ENCODE results near the gene CASP3.
"Not testable (repeated sequence)": the region's sequence is repeated elsewhere in the genome, so short reads cannot be mapped to it uniquely, and the experiment has no call there.

The CASP3 gene

DNA sequence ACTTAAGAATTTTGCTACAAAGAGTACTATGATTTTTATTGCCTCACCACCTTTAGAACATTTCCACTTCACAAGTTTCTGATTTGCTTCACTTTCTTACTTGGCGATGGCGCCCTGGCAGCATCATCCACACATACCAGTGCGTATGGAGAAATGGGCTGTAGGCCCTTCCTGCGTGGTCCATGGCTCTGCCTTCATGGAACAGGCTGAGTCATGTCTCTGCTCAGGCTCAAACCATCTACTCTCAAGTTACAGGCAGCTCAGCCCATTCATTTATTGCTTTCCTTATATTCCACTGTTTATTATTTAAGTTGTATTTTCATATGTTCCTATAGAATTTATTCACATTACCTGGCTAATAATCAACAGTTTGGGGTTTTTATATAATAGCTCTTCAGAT lies 21.1 kb downstream of the CASP3 start:
- DNase-seq = no peak

- not testable (repeated sequence) for DNase-seq
Measured at GRCh38 chr4:184625783-184626596, 23.3 kb downstream of the CASP3 start.

DNA sequence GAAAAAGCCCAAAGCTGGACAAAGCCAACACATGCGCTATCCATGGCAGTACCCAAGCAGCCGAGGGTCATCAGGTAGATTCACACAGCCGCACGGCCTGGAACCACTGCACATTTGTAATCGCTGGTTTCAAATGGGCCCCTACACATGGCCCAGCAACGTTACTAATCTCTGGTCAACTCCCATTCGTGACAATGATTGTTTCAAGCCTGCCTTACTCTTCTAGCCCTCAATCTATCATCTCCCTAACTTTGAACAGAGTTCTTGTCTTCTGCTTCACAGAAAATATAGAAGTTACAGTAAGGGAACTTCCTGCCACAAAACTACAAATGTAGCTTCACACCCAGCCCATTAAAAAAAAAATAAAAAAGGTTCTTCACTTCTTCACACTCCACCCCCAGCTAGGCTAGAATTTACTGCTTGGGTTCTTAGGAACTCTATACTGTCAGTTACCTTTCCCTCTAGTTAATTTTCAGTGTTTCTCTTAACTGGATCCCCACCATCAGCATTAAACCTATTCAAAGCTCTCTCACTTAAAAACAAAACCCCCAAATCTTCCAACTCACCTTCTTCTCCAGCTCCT lies 24.2 kb downstream of the CASP3 start:
- DNase-seq = no peak

- not testable (repeated sequence) for DNase-seq
Measured at GRCh38 chr4:184624504-184624903, 24.7 kb downstream of the CASP3 start.

DNA sequence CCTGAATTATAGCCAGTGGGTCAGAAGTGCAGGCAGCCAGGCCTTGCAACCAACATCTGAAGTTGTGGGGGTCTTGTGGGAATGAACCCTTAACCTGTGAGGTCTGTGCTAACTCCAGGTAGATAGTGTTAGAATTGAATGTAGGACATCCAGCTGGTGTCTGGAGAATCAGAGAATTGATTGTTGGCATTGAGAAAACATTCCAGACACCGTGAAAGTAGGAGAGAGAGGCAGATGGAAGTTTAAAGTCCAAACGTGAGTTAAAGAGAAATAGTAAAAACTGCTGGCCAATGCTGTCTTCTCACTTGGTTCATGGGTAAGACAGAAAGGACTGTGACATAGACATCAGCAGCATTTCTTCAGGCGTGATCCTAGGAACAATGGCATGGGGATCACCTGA lies 27.7 kb downstream of the CASP3 start:
- no peak for DNase-seq

- no peak for DNase-seq
Measured at GRCh38 chr4:184620212-184620867, 28.9 kb downstream of the CASP3 start.

GRCh38 chr4:184617600-184618196 lies 31.5 kb downstream of the CASP3 start:
- no peak for DNase-seq

DNA sequence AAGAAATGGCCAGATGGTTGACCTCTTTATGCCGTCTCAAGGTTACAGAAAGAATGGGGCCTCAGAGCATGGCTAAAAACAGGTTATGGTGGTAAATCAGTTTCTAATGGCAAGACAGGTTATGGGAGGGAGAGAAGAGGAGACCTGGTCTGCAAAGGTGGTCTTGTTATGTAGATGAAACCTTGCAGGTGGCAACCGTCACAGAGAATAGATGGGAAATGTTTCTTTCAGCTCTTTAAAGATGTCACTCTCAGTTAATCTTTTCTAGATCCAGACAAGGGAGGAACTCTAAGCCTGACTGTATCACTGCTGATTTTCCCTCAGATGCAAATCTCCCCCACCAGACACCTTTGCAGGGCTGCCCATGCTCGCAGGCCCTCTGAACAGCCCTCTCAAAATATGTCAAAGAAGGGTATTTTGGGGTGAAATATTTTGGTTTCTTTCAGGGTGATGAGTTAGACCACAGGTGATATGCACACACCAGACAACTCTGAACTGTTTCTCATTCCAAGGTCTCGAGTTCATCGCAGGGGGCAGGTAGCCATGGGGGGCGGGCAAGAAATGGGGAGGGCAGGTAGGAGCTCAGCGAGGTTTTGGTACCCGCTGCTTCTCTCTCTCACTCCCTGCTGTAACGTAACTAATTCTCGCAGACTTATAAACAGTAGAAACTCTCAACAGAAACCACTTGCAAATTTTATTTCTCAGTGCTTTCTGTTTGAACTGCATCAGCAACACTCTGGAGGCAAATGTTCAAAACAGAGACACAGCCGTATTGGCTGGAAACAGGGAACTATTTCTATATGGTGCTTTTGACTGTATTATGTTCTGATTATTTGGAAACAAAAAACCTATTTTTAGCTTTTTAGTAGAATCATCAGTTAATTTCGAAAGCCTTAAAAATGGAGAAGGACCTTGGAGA lies 32.4 kb downstream of the CASP3 start:
- DNase-seq = no peak

DNA sequence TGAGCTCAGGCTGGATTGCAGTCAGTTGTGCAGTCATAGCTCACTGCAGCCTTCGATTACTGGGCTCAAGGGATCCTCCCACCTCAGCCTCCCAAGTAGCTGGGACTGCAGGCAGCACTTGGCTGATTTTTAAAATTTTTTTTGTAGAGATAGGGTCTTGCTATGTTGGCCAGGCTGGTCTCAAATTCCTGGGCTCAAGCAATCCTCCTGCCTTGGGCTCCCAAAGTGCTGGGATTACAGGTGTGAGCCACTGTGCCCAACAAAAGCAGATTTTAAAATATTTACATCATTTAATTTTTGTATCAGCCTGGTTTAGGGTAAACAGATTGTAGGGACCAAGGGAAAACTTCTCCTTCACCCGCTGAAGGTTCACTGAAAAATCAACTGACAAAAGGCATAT lies 33.1 kb downstream of the CASP3 start:
- not testable (repeated sequence) for DNase-seq

DNA sequence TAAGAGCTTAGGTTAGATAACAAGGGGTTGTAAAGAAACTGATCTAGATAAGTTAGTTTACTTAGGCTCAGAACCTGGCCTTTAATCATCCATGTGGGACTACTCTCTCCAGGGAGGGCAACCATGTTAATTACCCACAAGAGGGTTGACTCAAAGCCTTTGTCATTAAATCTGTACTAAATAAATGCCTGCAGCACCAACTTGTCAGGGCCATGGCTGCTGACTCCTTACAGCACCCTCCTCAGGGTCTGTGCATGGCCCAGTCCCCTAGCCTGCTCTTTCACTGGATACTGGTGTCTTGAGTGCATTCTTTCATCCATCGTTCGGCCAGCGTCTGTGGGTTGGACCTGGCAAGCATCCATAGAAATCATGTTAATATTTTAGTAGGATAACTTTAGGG lies 34.7 kb downstream of the CASP3 start:
- no peak for DNase-seq

DNA sequence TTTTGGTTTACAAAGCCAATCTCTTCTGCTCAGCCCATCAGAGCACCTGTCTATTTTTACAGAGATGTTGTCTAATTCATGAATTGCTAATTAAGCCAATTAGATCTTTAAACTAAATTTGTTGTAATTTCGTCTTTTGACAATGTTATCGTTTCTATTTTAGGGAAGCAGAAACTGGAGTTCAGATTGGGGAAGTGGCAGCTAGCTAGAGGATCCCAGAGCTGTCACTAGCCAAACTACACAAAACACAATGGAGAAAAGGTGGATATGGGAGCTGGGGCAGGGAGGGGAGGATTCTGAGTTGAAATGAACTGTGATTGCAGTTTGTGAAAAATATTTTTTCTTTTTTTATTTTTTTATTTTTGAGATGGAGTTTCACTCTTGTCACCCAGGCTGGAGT lies 35.8 kb downstream of the CASP3 start:
- no peak for DNase-seq

DNA sequence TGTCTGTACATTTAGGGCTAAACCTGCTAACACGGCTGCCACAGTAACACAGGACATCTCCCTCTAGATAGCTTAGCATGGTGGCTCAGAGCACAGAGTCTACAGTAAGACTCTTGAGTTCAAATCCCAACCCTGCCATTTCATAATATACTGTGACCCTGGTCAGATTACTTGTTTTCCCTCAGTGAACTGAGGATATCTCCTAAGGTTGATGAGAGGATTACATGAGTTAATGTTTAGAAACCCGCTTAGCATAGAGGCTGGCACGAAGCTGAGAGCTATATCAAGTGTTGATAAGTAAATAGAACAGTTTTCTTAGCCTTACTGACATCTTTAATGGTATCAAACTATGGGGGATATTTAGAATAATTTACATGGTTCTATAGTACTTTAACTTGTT lies 37.2 kb downstream of the CASP3 start:
- no peak for DNase-seq

DNA sequence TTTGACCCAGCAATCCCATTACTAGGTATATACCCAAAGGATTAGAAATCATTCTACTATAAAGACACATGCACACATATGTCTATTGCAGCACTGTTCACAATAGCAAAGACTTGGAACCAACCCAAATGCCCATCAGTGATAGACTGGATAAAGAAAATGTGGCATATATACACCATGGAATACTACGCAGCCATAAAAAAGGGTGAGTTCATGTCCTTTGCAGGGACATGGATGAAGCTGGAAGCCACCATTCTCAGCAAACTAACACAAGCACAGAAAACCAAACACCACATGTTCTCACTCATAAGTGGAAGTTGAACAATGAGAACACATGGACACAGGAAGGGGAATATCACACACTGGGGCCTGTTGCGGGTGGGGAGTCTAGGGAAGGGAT lies 41.8 kb downstream of the CASP3 start:
- not testable (repeated sequence) for DNase-seq

GRCh38 chr4:184602857-184603256 lies 46.4 kb downstream of the CASP3 start:
- not testable (repeated sequence) for DNase-seq

- not testable (repeated sequence) for DNase-seq
Measured at GRCh38 chr4:184600982-184601381, 48.3 kb downstream of the CASP3 start.

DNA sequence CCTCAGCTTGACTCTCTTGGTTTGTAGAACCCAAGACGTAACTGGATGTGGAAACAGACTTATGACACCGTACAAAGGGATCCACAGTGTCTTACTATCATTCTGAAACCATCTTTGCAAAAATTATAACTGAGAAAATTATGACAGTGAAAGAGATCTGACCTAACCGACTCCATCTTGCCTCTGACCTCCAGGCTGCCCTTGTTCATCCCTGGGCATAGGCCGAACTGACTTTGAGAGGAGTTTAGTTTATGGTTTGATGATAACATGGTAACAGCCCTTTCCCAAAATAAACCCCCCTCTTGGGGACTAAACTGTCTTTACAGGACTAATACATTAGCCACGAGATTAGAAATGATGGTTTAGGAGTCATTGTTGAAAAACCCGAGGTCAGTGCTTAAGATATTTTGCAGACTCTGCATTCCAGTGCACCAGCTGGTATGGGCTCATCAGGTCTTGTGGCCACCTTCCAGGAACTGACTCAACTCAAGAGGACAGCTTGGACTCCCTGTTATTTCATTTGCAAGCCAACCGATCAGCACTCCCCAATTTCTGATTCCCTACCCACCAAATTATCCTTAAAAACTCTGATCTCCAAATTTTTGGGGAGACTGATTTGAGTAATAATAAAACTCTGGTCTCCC lies 49.6 kb downstream of the CASP3 start:
- DNase-seq = no peak

GRCh38 chr4:184598753-184599491 lies 50.3 kb downstream of the CASP3 start:
- DNase-seq = no peak

GRCh38 chr4:184596617-184597185 lies 52.5 kb downstream of the CASP3 start:
- DNase-seq = no peak

DNA sequence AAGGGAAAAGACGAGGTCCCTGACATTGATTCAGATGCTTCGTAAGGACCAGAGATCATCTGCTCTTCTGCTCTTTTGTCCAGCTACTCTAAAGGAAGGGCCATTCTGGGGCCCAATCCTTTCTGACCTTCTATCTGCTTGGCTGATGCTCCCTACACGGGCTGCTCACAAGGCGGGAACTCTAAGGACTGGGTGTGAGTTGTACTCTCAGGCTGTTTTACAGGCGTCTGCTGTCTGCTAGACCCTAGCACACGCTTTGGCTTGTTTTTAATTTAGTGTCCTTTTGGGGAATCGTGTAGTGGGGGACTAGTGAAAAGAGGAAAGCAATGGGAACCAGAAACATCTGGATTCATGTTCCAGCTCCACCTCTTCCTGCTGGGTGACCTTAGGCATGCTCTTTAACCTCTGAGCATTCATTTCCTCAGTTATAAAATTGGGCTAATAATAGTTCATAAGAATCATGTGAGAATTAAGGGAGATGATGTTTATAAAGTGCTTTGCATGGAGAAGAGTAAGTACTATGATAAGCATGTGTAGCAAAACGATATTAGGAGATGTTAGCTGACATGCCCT lies 53.1 kb downstream of the CASP3 start:
- DNase-seq = no peak

- DNase-seq = no peak
Measured at GRCh38 chr4:184595430-184595829, 53.8 kb downstream of the CASP3 start.

DNA sequence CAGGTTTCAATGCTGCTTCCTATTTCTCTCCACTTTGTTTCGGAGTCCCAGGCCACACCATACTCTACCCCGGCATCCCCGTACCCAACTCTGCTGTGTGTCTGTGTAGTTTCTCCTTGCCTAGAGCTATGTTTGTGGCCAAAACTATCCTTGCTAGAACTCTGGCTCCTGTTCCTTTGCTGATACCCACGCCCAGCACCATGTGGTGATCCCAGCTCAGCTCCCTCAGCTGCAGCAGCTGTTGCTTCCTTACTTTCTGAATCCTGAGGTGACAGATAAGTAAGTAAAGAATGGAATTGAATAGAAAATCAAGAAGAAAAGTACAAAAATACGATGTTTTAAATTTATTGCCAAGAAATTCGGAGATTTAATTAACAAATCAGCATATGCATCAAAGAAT lies 55.8 kb downstream of the CASP3 start:
- no peak for DNase-seq

Measured in SIG-M5 (cell line).